Upper lobe of left lung (tissue), 6 donors: ENCODE data around the gene TIRAP. TPM values are rescaled to one million over a fixed set of nuclear protein-coding genes. Genes with fewer than 3 reads are reported as not detected.

Experiments
- ATAC-seq, 2 donors: fragments of 200-7000 bp; cut with Tn5 transposase; one replicate each; pipeline ENCODE4 v1.9.1; 2022; ENCODE audit warnings: mild to moderate bottlenecking in 2 of 2, moderate library complexity in 2 of 2; ENCODE audit not compliant: low FRiP score in 2 of 2
- DNase-seq, 2 donors: peaks; one replicate each; pipeline ENCODE4 v3.0.0-alpha.2; 2019 to 2020
- H3K27ac ChIP-seq, 4 donors: fragments of 200-600 bp; sonication (generic); one replicate each; pipeline ENCODE4 v1.5.1; 2016 to 2019
- H3K27me3 ChIP-seq, 4 donors: fragments of 200-600 bp; sonication (generic); one replicate each; pipeline ENCODE4 v1.5.1; 2017 to 2019
- H3K36me3 ChIP-seq, 4 donors: fragments of 200-600 bp; sonication (generic); one replicate each; pipeline ENCODE4 v1.5.1; 2016 to 2019
- H3K4me1 ChIP-seq, 4 donors: fragments of 200-600 bp; sonication (generic); one replicate each; pipeline ENCODE4 v1.5.1; 2018 to 2019
- H3K4me3 ChIP-seq, 4 donors: fragments of 200-600 bp; sonication (generic); one replicate each; pipeline ENCODE4 v1.5.1; 2017 to 2019; ENCODE audit warnings: mild to moderate bottlenecking in 2 of 4, moderate library complexity in 1 of 4
- H3K9me3 ChIP-seq, 4 donors: fragments of 200-600 bp; sonication (generic); one replicate each; pipeline ENCODE4 v1.5.1; 2018 to 2019
- CTCF ChIP-seq, 6 experiments: fragments of 450-650 bp in 4 of 6; fragments of 200-600 bp in 2 of 6; sonication (generic) in 2 of 6; IDR thresholded peaks; one replicate each; pipeline ENCODE4 v1.5.1; 2016 to 2019; ENCODE audit warnings: antibody characterized with exemption in 6 of 6
- EP300 ChIP-seq, 4 donors: sonication (generic); formaldehyde crosslinking; IDR thresholded peaks; one replicate each; pipeline ENCODE4 v1.5.1; 2017; ENCODE audit warnings: antibody characterized with exemption in 4 of 4, control low read depth in 2 of 4
- POLR2A ChIP-seq, 4 donors: fragments of 450-650 bp; IDR thresholded peaks; one replicate each; pipeline ENCODE4 v1.5.1; 2016 to 2017; ENCODE audit warnings: antibody characterized with exemption in 4 of 4, mild to moderate bottlenecking in 2 of 4
- POLR2AphosphoS5 ChIP-seq, 2 donors: sonication (generic); formaldehyde crosslinking; IDR thresholded peaks; one replicate each; pipeline ENCODE4 v1.5.1; 2017; ENCODE audit warnings: antibody characterized with exemption in 2 of 2
- WGBS, 2 donors: methylation state at CpG; one replicate each; pipeline ENCODE4 v1.1.5; 2017 to 2018; 5-methylcytosine and 5-hydroxymethylcytosine counted together
- total RNA-seq, 6 donors: library from RNA; depleted of rRNA in 4 of 6; stranded (reverse); fragments of >200 nt in 4 of 6; gene quantifications; one replicate each; pipeline versions ENCODE4 v1.1.0 to v1.2.1, GENCODE V29; 2016 to 2021
- donor health status: DM: no; HTN: no; CAD: no; lungs with moderate emphysema.
- donor health status: DM: no; HTN: yes; CAD: no; lungs with severe emphysema.

TIRAP gene
- total RNA-seq, 6 donors from 2014 or later = 9.3 to 14.8 (median 11.6) TPM

GRCh38 chr11:126263489-126263888 is 19.4 kb upstream of the TIRAP start:
- 86 to 93% methylated on average over 6 of the region's 6 CpGs for WGBS, 2 donors
- no peak for ATAC-seq
- H3K27ac ChIP-seq = no peak overlapping the region
- TF ChIP-seq CTCF (IDR thresholded peaks at IDR 0.05) (no peak), POLR2A (IDR thresholded peaks at IDR 0.05) (no peak), POLR2AphosphoS5 (IDR thresholded peaks at IDR 0.05) (no peak), EP300 (IDR thresholded peaks at IDR 0.05) (no peak)
- H3K36me3 ChIP-seq = peaks cover 25 to 61% (median 56%) of the 10 kb centered on the region in 4 donors
- no peaks in the 10 kb centered on the region for H3K9me3 ChIP-seq
- peaks cover 7 to 13% (median 8%) of the 10 kb centered on the region in 4 donors for H3K4me1 ChIP-seq
- DNase-seq = no peak
- H3K4me3 ChIP-seq = no peak overlapping the region
- no peaks in the 10 kb centered on the region for H3K27me3 ChIP-seq

- Histone ChIP-seq H3K4me1 (peaks cover 13 to 24% (median 17%) of the 10 kb centered on the region in 4 donors), H3K36me3 (peaks cover 25 to 60% (median 56%) of the 10 kb centered on the region in 4 donors), H3K9me3 (no peaks in the 10 kb centered on the region), H3K4me3 (no peak overlapping the region), H3K27me3 (no peaks in the 10 kb centered on the region), H3K27ac (no peak overlapping the region)
- DNase-seq = no peak
- WGBS, 2 donors = 86 to 93% methylated on average over 8 of the region's 8 CpGs
- no peak for ATAC-seq
- TF ChIP-seq POLR2AphosphoS5 (IDR thresholded peaks at IDR 0.05) (no peak), EP300 (IDR thresholded peaks at IDR 0.05) (no peak), CTCF (IDR thresholded peaks at IDR 0.05) (no peak), POLR2A (IDR thresholded peaks at IDR 0.05) (no peak)
These were observed 17.1 kb upstream of the TIRAP start for GRCh38 chr11:126265811-126266210.

- Histone ChIP-seq H3K27ac (peak overlapping the region; percentile 91 to 97 (median 92)), H3K27me3 (no peaks in the 10 kb centered on the region), H3K36me3 (peaks cover 25 to 53% (median 47%) of the 10 kb centered on the region in 4 donors), H3K4me1 (peaks cover 13 to 24% (median 17%) of the 10 kb centered on the region in 4 donors), H3K4me3 (peak overlapping the region; percentile 59 to 79 (median 69)), H3K9me3 (no peaks in the 10 kb centered on the region)
- TF ChIP-seq EP300 (IDR thresholded peaks at IDR 0.05) = no peak
- no peak for TF ChIP-seq POLR2AphosphoS5 (IDR thresholded peaks at IDR 0.05)
- no peak for TF ChIP-seq CTCF (IDR thresholded peaks at IDR 0.05)
- TF ChIP-seq POLR2A (IDR thresholded peaks at IDR 0.05) = no peak
- WGBS, 2 donors = 65 to 69% methylated on average over 6 of the region's 6 CpGs
- DNase-seq (peak in 1 of 2 donors; percentile 41), ATAC-seq (no peak)
These were observed 15.2 kb upstream of the TIRAP start for GRCh38 chr11:126267650-126268049.

- Histone ChIP-seq H3K27me3 (no peaks in the 10 kb centered on the region), H3K36me3 (peaks cover 20 to 53% (median 45%) of the 10 kb centered on the region in 4 donors), H3K4me1 (peaks cover 13 to 24% (median 17%) of the 10 kb centered on the region in 4 donors), H3K9me3 (no peaks in the 10 kb centered on the region), H3K4me3 (peak overlapping the region; percentile 59 to 79 (median 69)), H3K27ac (peak overlapping the region; percentile 91 to 97 (median 92))
- ATAC-seq (peak; percentile 12 to 65), DNase-seq (no peak)
- TF ChIP-seq EP300 (IDR thresholded peaks at IDR 0.05) (no peak), CTCF (IDR thresholded peaks at IDR 0.05) (no peak), POLR2A (IDR thresholded peaks at IDR 0.05) (no peak), POLR2AphosphoS5 (IDR thresholded peaks at IDR 0.05) (no peak)
- WGBS, 2 donors = 0 to 3% methylated on average over 20 to 23 of the region's 23 CpGs
These were observed 14.6 kb upstream of the TIRAP start for GRCh38 chr11:126268361-126268707.
